Myocyte (in vitro differentiated cells): ENCODE measurements around the gene PRRC2C. TPM values are rescaled to one million over a fixed set of nuclear protein-coding genes. Genes with fewer than 3 reads are reported as not detected.
"Not testable (repeated sequence)": the region's sequence is repeated elsewhere in the genome, so short reads cannot be mapped to it uniquely, and the experiment has no call there.

Experiments used
- DNase-seq: peaks from one replicate; pipeline ENCODE4 v3.0.0-alpha.2; 2012; ENCODE audit warnings: low read depth
- polyA plus RNA-seq: library from polyadenylated mRNA; unstranded; fragments of >200 nt; gene quantifications from one replicate; pipeline ENCODE4 v1.2.1, GENCODE V29; 2012; ENCODE audit warnings: missing spikeins
- total RNA-seq: library from RNA; depleted of rRNA; stranded (reverse); fragments of >200 nt; gene quantifications from 2 replicates; pipeline ENCODE4 v1.2.3, GENCODE V29; 2014

PRRC2C gene
- total RNA-seq: 45.9 and 47.7 TPM in 2 replicates
- 31.9 TPM for polyA plus RNA-seq

DNA sequence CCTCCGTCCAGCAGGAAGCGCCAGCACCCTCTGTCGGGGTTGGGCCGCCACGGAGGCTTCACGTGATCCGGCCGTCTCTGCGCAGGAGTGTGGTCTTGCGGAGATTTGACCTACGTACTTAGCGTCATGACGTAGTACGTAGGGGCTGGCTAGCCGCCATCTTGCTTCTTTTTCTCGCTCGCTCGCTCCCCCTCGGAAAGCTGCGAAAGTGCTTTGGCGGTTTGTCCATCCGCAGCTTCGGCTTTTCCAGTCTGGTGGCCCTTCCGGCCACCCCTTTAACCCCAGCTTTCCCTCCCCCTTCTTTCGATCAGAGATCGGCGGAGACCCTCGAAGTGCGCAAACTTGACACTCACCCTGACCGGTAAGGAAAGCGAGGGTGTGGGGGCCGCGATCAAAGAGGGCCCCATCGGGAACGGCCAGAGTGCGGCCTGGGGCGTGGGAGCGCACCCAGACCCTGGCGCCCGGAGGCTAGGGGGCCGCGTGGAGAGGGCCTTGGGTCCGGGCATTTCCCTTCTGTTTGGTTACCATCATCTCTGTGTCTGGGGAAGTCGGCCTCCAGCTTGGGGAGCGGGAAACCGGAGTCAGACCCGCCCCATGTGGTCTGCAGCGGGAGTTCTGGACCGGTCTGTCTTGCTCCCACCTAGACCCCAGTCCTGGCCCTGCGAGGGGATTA is at the start of gene PRRC2C:
Gene PRRC2C (plus strand): TSS at position 156 of the 673 bp plus-strand sequence. CDS start 26,559 bp downstream, outside the sequence.
- peak; percentile 99 for DNase-seq

DNA sequence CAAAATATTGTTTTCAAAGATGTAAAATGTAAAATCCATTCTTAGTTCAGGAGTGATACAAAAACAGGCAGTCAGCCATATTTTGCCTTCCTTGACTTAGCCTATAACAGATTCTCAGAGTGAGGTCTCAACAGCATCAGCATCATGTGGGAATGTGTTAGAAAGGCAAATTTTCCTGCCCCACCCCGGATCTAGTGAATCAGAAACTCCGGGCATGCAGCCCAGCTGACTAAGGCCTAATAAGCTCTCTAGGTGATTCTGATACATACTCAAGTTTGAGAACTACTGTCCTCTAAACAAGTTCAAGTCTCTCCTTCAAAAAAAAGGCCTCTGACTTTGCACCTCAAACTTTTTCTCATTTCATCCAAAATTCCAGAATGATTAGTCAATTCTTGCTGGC is 46.9 kb upstream of the PRRC2C start:
- DNase-seq: peak; percentile 78

DNA sequence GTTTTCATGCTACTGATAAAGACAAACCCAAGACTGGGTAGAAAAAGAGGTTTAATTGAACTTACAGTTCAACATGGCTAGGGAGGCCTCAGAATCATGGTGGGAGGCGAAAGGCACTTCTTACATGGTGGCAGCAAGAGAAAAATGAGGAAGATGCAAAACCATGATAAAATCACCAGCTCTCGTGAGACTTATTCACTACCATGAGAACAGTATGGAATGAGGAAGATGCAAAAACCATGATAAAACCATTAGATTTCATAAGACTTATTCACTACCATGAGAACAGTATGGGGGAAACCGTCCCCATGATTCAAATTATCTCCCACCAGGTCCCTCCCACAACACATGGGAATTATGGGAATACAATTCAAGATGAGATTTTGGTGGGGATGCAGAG is 45.1 kb upstream of the PRRC2C start:
- not testable (repeated sequence) for DNase-seq

DNA sequence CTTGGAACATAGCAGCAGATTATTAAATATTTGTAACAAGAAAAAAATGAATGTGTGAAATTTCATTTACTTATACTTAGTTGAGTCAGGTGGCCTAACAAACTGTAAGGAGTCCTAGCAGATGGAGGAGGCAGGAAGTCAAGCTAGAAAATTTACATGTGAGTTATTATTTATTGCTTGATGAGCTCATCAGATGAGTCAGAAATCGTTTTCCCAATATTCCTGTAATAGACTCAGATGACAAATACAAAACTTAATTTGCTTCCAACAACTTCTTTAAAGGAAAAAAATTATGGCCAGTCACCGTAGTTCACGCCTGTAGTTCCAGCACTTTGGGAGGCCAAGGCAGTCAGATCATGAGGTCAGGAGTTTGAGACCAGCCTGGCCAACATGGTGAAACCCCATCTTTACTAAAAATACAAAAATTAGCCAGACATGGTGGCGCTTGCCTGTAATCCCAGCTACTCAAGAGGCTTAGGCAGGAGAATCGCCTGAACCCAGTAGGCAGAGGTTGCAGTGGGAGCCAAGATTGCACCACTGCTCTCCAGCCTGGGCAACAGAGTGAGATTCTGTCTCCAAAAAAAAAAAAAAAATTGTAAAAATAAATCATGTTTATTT is 43.9 kb upstream of the PRRC2C start:
- peak; percentile 26 for DNase-seq

DNA sequence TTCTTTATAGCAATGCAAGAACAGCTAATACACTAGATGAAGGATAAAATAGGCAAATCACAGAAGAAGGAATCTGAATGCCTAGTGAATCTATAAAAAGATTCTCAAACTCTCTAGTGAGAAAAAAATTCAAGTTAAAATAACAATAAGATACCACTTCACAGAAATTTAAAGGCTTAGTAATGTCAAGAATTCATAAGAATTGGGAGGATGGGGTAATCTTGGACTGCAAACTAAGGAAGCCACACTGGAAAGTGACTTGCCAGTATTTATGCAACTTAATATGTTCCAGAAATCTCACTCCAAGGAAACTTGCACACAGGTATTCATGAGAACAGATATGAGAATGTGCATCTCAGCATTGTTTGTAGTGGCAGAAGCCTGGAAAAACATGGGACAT is 38.9 kb upstream of the PRRC2C start:
- DNase-seq: no peak

DNA sequence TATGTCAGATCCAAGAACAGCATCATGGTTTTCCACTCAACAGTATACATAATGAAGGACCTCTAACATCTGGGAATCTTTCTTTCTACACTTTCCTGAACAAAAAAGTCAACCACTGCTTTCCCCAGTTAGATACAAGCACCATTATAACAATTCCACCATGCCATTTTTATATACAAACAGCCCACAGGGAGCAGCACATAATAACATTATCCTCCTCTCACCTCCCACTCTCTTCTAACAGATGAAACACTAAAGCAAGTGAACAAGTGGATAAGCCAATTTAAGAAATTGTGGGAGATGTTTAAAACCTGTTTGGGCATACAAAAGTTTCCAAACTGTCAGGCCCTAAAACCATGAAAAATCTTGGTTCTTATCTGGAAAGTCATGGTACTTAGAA is 29.4 kb upstream of the PRRC2C start:
- DNase-seq: no peak

DNA sequence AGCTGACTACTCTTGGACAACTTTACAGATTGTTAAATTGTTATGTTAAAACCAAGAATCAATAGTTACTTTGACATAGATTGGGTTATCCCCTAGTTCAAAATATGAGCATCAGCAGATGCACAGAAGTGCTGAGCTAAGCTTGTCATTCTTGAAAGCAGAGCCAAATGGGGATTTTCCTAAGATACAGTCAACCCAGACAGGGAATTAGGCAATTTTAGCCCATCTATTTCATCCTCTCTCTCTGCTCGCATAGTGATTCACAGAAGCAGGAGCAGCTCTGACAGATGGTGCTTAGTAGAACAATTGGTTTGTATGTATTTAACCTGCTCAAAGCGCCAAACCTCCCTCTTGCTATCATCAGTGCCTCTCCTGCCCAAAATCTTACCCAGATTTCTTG is 27.9 kb upstream of the PRRC2C start:
- peak; percentile 37 for DNase-seq

DNA sequence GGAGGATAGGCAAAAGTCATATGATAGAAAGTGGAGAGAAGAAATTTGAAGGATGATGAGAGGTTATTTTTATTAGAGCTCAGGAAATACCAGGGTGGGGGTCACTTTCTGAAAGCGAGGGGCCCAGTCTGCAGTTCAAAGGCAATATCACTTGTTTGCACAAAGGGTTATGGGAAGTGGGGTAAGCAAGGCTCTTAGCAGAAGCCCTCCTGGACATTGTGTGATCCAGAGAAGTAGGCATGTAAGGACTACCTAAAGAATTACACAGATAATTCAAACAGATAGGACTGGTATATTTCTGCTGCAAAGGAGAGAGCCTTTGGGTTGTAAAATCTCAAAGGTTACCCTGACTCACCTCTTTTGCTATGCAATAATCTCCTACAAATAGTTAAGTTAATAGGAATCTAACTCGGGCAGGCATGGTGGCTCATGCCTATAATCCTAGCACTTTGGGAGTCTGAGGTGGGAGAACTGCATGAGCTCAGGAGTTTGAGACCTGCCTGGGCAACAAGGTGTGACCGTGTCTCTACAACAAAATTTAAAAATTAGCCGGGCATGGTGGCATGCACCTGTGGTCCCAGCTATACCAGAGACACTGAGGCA is 25.2 kb upstream of the PRRC2C start:
- no peak for DNase-seq

DNA sequence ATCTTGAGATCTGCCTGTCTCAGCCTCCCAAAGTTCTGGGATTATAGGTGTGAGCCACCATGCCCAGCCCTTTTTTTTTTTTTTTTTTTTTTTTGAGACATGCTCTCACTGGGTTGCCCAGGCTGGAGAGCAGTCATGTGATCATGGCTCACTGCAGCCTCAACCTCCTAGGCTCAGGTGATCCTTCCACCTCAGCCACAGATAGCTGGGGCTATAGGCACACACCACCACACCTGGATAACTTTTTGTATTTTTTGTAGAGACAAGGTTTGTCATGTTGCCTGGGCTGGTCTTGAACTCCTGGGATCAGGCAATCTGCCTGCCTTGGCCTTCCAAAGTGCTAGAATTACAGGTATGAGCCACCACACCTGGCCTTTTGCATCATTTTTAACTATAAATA is 17.7 kb upstream of the PRRC2C start:
- no peak for DNase-seq

DNA sequence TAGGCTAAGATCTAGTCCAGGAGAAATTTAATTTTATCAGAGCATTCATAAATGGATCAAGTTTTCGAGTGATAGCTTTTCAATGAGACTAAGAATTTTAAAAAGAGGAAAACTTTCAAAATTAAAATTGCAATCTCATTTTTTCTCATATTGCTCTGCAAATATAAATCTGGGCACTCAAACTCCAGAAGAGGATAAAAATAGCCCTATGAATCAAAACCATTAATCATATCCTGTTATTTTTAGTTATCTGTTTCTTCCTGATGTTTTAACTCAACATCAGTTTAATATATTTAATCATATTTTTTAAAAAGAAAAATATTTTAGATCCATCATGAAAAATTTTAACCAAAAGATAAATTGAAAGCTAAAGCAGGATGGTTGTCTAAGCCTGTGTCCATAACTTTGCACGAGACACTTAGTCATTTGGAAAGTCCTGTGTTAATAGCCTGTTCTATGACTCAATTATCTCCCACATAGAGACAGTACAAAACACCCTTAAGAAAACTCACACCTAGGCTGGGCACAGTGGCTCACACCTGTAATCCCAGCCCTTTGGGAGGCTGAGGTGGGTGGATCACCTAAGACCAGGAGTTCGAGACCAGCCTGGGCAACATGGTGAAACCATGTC is 17.1 kb upstream of the PRRC2C start:
- peak; percentile 29 for DNase-seq

DNA sequence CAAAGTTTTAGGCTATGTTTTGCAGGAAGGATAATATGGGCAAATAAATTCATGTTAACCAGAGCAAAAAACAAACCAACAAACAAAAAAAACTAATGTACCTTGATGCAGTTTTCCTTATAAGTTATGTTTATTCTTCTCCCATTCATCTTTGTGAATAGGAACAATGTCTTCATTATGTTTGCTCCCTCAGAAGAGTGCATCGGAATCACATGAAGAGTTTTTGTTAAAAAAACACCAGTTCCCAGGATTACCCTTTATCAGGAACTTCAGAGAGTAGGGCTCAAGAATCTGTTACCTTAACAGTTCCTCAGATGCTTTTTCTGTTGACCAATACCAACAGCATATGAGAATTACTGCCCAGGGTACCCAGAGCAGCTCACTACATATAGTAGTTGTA is 14.6 kb upstream of the PRRC2C start:
- no peak for DNase-seq

DNA sequence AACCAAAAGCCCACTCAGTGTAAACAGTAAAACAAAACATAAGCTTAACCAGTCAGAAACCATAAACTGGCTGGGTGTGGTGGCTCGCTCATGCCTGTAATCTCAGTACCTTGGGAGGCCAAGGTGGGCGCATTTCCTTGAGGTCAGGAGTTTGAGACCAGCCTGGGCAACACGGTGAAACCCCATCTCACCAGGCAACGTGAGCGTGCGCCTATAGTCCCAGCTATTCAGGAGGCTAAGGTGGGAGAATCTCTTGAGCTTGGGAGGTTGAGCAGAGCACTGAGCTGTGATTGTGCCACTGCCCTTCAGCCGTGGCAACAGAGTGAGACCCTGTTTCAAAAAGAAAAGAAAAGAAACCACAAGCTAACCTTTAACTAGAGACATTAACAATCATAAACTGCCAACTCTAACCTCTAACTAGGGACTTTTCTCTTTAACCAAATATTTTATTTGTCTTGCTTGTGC is 13.1 kb upstream of the PRRC2C start:
- no peak for DNase-seq

DNA sequence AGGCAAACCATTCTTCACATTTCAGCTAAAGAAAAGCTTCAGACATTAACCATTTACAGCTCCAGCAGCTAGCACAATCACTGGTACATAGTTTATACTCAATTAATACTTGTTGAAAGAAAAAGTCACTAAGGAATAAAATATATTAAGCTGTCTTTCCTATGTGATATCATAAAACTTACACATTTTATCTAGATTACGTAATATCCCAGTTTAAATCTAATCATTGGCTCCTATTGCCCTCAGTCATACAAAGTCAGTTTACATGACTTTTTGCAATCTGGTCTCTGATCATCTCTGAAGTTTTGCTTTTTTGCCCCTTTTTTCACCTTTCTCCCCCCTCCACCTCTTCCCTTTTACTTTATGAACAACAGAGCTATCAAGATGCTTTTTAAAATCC is 8.5 kb upstream of the PRRC2C start:
- DNase-seq: no peak

DNA sequence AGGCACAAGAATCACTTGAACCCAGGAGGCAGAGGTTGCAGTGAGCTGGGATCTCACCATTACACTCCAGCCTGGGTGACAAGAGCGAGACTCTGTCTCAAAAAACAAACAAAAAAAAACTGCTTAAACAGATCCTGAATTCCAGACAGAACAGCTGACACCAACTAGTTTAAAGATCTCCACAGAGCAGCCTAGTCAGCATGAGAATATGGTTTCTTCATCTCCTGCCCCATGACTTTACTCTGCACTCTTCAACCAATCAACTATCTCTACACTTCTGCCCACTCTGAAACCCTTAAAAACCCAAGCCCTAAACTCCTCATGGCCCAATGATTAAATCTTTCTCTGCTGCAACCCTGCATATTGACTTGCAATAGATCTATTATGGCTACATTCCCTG is 7.5 kb upstream of the PRRC2C start:
- no peak for DNase-seq

DNA sequence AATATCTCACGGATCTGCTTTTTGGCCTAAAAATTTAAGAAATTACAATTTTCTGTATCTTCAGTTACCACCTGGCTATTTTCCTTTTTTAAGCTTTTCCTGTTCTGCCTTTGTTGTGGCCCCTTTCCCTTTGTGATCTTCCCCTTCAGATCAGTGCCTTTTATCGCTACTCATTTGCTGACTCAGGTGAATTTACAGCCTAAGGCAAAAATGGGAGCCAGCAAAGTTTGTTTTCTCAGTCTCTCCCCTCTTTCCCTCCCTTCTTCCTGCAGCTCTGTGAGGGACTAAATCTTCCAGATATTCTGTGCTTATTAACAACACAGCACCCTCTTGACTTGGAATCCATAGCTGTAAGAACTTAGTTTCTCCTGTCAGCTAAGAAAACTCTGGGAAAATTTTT is 5.3 kb upstream of the PRRC2C start:
- DNase-seq: no peak

DNA sequence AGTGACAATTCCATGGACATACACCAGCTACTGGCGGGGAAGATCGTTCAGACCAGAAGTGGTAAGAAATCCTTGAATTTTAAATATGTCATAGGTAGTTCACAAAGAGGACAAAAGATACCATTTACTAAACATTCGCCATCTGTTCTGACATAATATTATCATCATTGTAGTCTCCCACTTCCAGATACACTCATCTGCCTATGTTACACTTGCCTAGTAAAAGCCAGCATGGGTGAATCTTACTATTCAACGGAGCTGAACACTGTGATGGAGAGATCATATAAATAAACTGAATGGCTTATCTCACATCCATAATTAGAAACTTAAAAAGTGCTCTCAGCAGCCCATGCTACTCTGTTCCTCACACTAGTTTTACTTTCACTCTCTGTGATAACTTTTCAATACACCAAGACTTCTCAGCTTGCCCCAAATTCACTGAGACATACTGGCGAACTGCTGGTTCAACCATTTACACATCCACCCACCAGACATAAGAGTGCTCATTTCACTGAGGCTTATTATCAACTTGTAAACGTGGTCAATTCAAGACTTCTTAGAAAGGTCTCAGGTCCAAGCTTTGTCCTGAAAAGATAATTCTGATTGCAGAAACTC is 463 bp upstream of the PRRC2C start:
- no peak for DNase-seq

DNA sequence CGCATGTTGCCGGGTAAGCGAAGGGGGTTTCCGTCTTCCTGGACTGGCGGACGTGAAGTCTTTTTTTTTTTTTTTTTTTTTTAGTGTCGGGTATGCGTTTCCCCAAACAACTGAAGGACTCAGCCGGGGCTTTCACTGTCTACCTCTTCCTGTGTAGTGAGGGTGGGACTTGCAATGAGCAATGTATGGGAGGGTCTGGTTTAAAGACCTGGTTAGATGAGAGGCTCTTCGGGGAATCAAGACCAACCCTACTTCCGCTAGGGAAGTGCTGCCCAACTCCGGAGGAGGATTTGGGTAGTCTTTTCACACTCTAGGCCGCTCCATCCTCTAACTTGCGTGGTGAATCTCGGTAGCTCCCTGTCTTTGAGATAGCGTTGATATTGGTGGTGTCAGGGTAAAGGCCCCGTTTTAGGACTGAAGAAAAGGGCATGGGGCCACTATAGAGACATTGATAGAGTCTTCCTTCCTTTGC is 754 bp downstream of the PRRC2C start:
- DNase-seq: peak; percentile 42

DNA sequence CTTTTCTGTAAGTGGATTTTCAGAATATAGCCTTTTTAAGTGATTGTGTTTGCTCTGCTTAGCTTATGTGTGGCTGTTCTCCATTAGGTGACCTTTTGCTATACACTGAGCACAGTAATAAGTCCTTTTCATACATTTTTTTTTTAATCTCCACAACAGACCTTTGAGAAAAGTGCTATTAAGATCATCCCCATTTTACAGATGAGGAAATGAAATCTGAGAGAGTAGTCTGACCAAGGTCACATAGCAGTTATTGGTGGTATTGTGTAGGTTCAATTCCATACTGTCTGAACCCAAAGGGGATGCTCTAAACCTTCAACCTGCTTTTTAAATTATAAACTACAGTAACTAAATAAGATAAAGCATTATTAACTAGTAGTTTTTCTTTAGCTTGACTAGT is 1.7 kb downstream of the PRRC2C start:
- DNase-seq: no peak

DNA sequence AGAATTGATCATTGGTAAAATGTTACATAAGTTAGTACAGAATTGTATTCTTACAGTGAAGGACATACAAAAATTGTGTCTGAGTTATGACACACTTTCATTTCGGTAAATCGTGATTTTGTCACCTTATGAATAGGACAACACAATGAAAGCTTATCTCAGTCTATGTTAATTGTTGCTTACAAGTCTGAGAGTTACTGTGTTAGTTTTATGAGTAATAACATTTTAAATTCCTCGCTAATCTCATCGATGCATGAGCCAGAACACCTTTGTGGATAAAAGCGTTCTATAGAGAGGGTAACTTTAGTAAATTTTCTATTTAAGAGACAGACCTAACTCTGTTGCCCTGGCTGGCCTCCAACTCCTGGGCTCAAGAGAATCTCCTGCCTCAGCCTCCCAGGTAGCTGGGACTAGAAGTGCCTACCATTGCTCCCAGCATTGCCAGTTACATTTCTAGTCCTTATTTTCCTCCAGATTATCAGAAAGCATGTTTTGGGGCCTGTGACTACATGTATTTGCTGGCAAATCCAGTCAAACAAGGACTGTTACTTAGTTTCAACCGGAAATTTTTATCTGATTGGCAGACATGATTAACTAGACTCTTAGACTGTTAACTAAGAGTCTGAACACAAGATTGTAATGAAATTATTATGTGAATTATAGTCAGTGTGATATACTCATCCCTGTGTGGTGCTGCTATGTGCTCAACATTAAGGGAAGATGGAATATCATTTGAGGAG is 3.0 kb downstream of the PRRC2C start:
- no peak for DNase-seq

DNA sequence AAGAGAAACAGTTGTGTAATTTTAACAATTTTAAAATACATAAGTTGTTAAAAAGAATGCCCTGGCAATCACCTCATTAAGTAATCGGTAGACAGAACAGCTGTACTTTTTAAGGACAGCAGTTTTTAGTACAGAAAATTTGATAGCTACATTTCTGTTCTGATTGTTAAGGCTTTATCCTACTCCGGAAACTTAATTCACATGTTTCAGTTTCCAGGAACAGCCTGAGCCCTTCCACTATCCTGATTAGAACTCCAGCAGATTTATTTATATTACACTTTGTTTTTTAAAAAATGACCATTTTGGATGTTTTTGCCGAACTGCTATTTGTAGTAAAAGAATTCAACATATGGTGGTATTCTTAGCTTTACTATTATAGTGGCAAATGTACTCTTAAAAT is 8.7 kb downstream of the PRRC2C start:
- no peak for DNase-seq

DNA sequence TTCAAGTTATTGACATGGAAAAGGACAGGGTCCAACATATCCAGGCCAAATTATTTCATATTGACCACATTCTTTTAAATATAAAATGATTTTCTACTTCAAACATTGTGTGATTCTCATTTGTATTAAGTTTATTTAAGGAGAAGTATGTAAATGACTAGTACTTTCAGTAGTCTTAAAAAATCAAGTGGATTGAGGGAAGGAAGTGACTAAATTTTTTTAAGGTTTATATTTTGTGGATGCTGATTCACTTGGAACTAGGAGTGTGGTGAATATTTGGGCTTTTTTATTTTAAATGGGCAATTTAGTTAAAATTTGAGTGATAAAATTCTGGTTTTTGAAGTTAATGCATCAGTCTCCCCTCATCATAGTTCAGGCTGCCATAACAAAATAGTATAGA is 10.1 kb downstream of the PRRC2C start:
- DNase-seq: no peak
